ENCODE measurements around the gene GLIS2.
"Not testable (repeated sequence)": the region's sequence is repeated elsewhere in the genome, so short reads cannot be mapped to it uniquely, and the experiment has no call there.

Gene GLIS2

GRCh38 chr16:4342866-4343744 is 27.2 kb downstream of the GLIS2 start:
- peaks cover 13% of the 10 kb centered on the region for H3K36me3 ChIP-seq (ENCODE audit: insufficient read depth, low read length)
- H3K9me3 ChIP-seq (ENCODE audit: control insufficient read depth, insufficient read depth, low read length), result no peaks in the 10 kb centered on the region
- no peak overlapping the region for H3K9ac ChIP-seq (ENCODE audit: low read depth, low read length)
- H3K4me1 ChIP-seq (ENCODE audit: insufficient read depth, low read length), result no peaks in the 10 kb centered on the region

DNA sequence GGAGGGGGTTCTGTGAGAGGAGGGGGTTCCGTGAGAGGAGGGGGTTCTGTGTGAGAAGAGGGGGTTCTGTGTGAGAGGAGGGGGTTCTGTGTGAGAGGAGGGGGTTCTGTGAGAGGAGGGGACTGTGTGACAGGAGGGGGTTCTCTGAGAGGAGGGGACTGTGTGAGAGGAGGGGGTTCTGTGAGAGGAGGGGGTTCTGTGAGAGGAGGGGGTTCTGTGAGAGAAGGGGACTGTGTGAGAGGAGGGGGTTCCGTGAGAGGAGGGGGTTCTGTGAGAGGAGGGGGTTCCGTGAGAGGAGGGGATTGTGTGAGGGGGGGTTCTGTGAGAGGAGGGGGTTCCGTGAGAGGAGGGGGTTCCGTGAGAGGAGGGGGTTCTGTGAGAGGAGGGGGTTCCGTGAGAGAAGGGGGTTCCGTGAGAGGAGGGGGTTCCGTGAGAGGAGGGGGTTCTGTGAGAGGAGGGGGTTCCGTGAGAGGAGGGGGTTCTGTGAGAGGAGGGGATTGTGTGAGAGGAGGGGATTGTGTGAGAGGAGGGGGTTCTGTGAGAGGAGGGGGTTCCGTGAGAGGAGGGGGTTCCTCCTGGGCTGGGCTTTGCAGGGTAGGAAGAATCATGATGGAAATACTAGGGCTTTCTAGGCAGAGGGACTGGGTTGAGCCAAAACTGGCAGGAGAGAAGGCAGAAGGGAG is 28.6 kb downstream of the GLIS2 start:
- not testable (repeated sequence) for H3K36me3 ChIP-seq (ENCODE audit: insufficient read depth, low read length); H3K9me3 ChIP-seq (ENCODE audit: control insufficient read depth, insufficient read depth, low read length); H3K9ac ChIP-seq (ENCODE audit: low read depth, low read length); H3K4me1 ChIP-seq (ENCODE audit: insufficient read depth, low read length)

- Histone ChIP-seq H3K9me3 (ENCODE audit: control insufficient read depth, insufficient read depth, low read length) (no peaks in the 10 kb centered on the region), H3K4me1 (ENCODE audit: insufficient read depth, low read length) (no peaks in the 10 kb centered on the region), H3K9ac (ENCODE audit: low read depth, low read length) (no peak overlapping the region), H3K36me3 (ENCODE audit: insufficient read depth, low read length) (peaks cover 7% of the 10 kb centered on the region; the same call in 1 of the 2 replicates)
These were observed 29.3 kb downstream of the GLIS2 start for GRCh38 chr16:4344983-4345835.

DNA sequence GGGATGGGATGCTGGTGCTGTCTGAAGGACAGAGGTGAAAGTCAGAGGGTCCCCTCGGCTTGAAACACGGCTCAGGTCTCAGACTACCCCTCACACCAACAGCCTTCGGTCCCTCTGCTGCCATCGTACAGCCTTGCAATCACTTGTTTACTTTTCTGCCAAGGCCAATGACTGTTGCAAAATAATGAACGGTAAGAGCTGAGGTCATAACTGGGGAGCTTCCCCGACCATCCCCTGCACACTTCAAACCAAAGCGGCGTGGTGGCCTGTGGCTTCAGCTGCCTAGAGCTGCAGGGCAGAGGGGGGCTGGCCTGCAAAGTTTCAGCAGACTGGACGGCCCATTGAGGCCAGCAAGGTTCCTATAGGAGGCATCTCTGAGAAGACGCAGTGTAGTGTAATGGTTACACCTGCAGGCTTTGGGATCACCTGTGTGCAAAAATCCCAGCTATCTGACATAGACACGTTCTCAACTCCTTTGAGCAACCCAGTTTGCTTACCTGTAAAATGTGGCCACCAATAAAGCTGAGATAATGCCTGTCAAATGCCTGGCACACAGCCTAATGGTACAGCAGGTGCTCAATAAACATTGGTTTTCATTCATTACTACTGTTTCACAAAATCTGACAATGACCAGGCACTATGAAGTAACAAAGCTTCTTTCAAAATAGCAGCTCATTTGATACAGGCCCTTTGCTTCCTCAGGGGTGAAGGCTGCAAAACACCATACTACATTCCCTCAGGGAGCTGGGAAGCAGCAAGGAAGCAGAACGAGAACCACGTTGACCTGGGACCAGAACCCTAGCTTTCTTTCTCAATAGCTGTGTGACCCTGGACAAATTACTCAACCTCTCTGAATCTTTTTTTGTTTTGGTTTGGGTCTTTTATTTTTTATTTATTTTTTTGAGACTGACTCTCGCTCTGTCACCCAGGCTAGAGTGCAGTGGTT is 30.2 kb downstream of the GLIS2 start:
- H3K36me3 ChIP-seq (ENCODE audit: insufficient read depth, low read length), result peaks cover 4% of the 10 kb centered on the region; the same call in 1 of the 2 replicates
- no peaks in the 10 kb centered on the region for H3K4me1 ChIP-seq (ENCODE audit: insufficient read depth, low read length)
- H3K9me3 ChIP-seq (ENCODE audit: control insufficient read depth, insufficient read depth, low read length), result no peaks in the 10 kb centered on the region; the same call in 1 of the 2 replicates
- no peak overlapping the region for H3K9ac ChIP-seq (ENCODE audit: low read depth, low read length)

- H3K4me1 ChIP-seq (ENCODE audit: insufficient read depth, low read length), result no peaks in the 10 kb centered on the region
- H3K36me3 ChIP-seq (ENCODE audit: insufficient read depth, low read length), result no peaks in the 10 kb centered on the region; the same call in 1 of the 2 replicates
- H3K9me3 ChIP-seq (ENCODE audit: control insufficient read depth, insufficient read depth, low read length), result no peaks in the 10 kb centered on the region; the same call in 1 of the 2 replicates
- H3K9ac ChIP-seq (ENCODE audit: low read depth, low read length), result no peak overlapping the region
These were observed 31.1 kb downstream of the GLIS2 start for GRCh38 chr16:4347010-4347409.

- H3K9me3 ChIP-seq (ENCODE audit: control insufficient read depth, insufficient read depth, low read length), result no peaks in the 10 kb centered on the region; the same call in 1 of the 2 replicates
- no peaks in the 10 kb centered on the region; the same call in 1 of the 2 replicates for H3K36me3 ChIP-seq (ENCODE audit: insufficient read depth, low read length)
- no peaks in the 10 kb centered on the region for H3K4me1 ChIP-seq (ENCODE audit: insufficient read depth, low read length)
- no peak overlapping the region for H3K9ac ChIP-seq (ENCODE audit: low read depth, low read length)
These were observed 32.1 kb downstream of the GLIS2 start for GRCh38 chr16:4347765-4348509.

DNA sequence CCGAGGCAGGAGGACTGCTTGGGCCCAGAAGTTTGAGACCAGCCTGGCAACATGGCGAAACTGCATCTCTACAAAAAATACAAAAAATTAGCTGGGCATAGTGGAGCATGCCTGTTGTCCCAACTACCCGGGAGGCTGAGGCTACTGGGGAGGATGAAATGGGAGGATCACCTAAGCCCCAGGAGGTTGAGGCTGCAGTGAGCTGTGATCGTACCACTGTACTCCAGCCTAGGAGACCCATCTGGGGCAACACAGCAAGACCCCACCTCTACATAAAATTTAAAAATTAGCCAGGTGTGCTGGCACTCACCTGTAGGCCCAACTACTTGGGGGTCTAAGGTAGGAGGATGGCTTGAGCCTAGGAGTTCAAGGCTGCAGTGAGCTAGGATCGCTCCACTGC is 33.5 kb downstream of the GLIS2 start:
- H3K9me3 ChIP-seq (ENCODE audit: control insufficient read depth, insufficient read depth, low read length), result no peaks in the 10 kb centered on the region; the same call in 1 of the 2 replicates
- H3K9ac ChIP-seq (ENCODE audit: low read depth, low read length), result no peak overlapping the region; the same call in 1 of the 2 replicates
- no peaks in the 10 kb centered on the region; the same call in 1 of the 2 replicates for H3K36me3 ChIP-seq (ENCODE audit: insufficient read depth, low read length)
- no peaks in the 10 kb centered on the region for H3K4me1 ChIP-seq (ENCODE audit: insufficient read depth, low read length)

DNA sequence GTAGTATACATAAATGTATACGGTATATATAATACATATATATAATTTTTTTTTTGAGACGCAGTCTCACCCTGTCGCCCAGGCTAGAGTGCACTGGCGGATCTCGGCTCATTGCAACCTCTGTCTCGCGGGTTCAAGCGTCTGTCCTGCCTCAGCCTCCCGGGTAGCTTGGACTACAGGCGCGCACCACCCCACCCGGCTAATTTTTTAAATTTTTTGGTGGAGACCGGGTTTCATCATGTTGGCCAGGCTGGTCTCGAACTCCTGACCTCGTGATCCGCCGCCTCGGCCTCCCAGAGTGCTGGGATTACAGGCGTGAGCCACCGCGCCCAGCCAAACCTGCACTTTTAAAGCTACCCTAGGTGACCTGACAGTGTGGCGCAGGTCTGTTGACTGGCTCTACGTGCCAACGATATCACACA is 34.5 kb downstream of the GLIS2 start:
- no peaks in the 10 kb centered on the region; the same call in 1 of the 2 replicates for H3K9me3 ChIP-seq (ENCODE audit: control insufficient read depth, insufficient read depth, low read length)
- no peaks in the 10 kb centered on the region for H3K4me1 ChIP-seq (ENCODE audit: insufficient read depth, low read length)
- H3K36me3 ChIP-seq (ENCODE audit: insufficient read depth, low read length), result no peaks in the 10 kb centered on the region

DNA sequence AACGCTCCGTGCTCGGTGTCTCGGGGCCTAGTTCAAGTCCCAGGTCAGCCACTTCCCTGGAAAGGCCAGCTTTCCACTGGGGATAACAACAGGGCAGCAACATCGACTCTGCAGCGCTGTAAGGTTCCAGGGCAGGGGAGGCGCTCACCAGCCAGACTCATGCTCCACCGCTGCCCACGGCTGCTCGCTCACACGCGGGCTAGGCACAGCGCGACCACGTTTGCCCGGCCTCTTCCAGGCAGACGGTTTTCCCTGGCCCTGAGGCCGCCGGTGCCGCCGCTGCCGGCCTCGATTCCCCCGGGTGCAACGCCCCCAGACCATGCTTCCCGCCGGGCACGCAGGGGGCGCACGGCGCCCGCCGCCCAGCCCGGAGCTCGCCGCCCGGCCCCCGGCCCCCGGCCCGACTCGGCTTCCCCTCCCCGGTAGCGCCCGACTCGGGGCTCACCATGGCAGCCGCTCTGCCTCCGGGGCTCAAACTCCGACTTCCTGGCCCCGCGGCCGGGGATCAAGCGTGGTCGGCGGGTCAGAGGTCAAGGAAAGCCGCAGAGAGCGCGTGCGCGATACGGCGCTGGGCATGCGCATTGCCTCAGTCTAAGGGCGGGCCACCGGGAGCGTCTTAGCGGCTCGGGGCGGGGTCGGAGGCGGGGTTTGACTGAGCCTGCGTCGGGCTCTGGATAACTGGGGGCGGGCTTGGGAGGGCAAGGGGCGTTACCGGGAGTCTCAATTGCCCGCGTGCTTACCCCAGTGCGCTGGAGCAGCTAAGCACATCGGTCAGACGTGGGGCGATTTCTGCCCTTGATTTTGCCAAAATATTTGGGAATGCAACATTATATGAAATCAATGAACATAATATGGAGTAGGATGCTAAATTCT is 35.2 kb downstream of the GLIS2 start, which contains the start of gene PAM16:
Gene PAM16, minus strand, starts transcription at position 535 of the 873 bp plus-strand sequence. Its CDS starts 87 bp downstream, at position 448.
- Histone ChIP-seq H3K36me3 (ENCODE audit: insufficient read depth, low read length) (no peaks in the 10 kb centered on the region), H3K4me1 (ENCODE audit: insufficient read depth, low read length) (no peaks in the 10 kb centered on the region), H3K9ac (ENCODE audit: low read depth, low read length) (peak within 1 kb of the TSS; percentile 90), H3K9me3 (ENCODE audit: control insufficient read depth, insufficient read depth, low read length) (no peaks in the 10 kb centered on the region; the same call in 1 of the 2 replicates)

More for the DNA sequence above, 34.5 kb downstream of the GLIS2 start:
- H3K9ac ChIP-seq (ENCODE audit: low read depth, low read length), result peak overlapping the region; percentile 90

DNA sequence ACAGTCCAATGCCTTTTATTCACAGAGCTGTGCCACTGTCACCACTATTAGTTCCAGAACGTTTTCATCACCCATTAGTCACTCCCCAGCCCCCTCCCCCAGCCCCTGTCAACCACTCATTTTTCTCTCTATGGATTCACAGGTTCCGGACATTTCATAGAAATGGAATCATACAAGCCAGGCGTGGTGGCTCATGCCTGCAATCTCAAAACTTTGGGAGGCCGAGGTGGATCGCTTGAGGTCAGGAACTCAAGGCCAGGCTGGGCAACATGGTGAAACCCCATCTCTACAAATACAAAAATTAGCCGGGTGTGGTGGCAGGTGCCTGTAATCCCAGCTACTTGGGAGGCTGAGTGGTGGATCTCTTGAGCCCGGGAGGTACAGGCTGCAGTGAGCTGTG is 36.0 kb downstream of the GLIS2 start:
- H3K9ac ChIP-seq (ENCODE audit: low read depth, low read length), result no peak overlapping the region
- H3K4me1 ChIP-seq (ENCODE audit: insufficient read depth, low read length), result no peaks in the 10 kb centered on the region
- no peaks in the 10 kb centered on the region; the same call in 1 of the 2 replicates for H3K9me3 ChIP-seq (ENCODE audit: control insufficient read depth, insufficient read depth, low read length)
- no peaks in the 10 kb centered on the region for H3K36me3 ChIP-seq (ENCODE audit: insufficient read depth, low read length)

GRCh38 chr16:4352843-4353242 is 37.0 kb downstream of the GLIS2 start:
- Histone ChIP-seq H3K9me3 (ENCODE audit: control insufficient read depth, insufficient read depth, low read length) (no peaks in the 10 kb centered on the region; the same call in 1 of the 2 replicates), H3K4me1 (ENCODE audit: insufficient read depth, low read length) (no peaks in the 10 kb centered on the region), H3K36me3 (ENCODE audit: insufficient read depth, low read length) (no peaks in the 10 kb centered on the region), H3K9ac (ENCODE audit: low read depth, low read length) (no peak overlapping the region)

DNA sequence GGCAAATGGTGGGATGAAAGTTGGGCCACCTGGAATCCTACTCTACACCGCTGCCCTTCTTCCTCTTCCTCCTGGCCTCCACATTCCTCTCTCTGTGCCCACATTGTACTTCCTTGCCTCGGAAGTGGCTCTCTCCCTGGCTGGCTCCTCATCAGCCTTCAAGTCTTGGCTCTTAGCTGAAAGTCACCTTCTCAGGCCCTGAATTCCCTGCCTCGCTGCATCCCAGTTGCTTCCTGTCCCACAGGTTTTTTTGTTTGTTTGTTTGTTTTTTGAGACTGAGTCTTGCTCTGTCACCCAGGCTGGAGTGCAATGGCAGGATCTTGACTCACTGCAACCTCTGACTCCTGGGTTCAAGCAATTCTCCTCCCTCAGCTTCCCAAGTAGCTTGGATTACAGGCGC is 37.8 kb downstream of the GLIS2 start:
- H3K4me1 ChIP-seq (ENCODE audit: insufficient read depth, low read length), result no peaks in the 10 kb centered on the region
- H3K36me3 ChIP-seq (ENCODE audit: insufficient read depth, low read length), result no peaks in the 10 kb centered on the region
- no peaks in the 10 kb centered on the region; the same call in 1 of the 2 replicates for H3K9me3 ChIP-seq (ENCODE audit: control insufficient read depth, insufficient read depth, low read length)
- H3K9ac ChIP-seq (ENCODE audit: low read depth, low read length), result no peak overlapping the region

Measured in ES-I3 (cell line).